ENCODE data around the gene OLFM3.

Gene OLFM3

DNA sequence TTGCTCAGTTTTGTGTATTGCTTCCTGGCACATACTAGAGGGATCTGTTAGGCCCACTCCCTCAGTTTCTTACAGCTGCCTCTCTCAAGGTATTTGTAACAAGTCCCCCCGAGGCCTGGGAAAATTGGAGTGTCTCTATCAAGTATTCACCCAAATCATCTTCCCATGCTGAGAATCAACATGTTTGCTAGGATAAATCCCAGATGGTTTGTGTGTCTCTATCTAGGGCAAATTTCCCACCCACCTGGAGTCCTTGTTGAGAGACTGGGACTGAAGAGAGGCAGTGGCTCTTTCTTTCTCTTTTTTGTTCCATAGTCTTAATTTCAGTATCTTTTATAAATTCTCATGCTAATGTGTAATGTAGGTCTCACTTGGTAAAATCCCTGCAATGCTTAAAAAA, 58.0 kb downstream of the OLFM3 start:
- no peak for DNase-seq (ENCODE audit: low read depth)
- TF ChIP-seq, protein P1, sequence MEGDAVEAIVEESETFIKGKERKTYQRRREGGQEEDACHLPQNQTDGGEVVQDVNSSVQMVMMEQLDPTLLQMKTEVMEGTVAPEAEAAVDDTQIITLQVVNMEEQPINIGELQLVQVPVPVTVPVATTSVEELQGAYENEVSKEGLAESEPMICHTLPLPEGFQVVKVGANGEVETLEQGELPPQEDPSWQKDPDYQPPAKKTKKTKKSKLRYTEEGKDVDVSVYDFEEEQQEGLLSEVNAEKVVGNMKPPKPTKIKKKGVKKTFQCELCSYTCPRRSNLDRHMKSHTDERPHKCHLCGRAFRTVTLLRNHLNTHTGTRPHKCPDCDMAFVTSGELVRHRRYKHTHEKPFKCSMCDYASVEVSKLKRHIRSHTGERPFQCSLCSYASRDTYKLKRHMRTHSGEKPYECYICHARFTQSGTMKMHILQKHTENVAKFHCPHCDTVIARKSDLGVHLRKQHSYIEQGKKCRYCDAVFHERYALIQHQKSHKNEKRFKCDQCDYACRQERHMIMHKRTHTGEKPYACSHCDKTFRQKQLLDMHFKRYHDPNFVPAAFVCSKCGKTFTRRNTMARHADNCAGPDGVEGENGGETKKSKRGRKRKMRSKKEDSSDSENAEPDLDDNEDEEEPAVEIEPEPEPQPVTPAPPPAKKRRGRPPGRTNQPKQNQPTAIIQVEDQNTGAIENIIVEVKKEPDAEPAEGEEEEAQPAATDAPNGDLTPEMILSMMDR (conservative IDR thresholded peaks at IDR 0.05; ENCODE audit: control insufficient read depth, insufficient read depth, low read depth, low read length): no peak
- no peak overlapping the region for H3K4me3 ChIP-seq (ENCODE audit: control insufficient read depth, low read depth, low read length)

- no peak overlapping the region for H3K4me3 ChIP-seq (ENCODE audit: control insufficient read depth, low read depth, low read length)
- TF ChIP-seq, protein P1 (conservative IDR thresholded peaks at IDR 0.05; ENCODE audit: control insufficient read depth, insufficient read depth, low read depth, low read length): no peak
- DNase-seq (ENCODE audit: low read depth): no peak
Measured at GRCh38 chr1:101929343-101929742, 67.4 kb downstream of the OLFM3 start.

DNA sequence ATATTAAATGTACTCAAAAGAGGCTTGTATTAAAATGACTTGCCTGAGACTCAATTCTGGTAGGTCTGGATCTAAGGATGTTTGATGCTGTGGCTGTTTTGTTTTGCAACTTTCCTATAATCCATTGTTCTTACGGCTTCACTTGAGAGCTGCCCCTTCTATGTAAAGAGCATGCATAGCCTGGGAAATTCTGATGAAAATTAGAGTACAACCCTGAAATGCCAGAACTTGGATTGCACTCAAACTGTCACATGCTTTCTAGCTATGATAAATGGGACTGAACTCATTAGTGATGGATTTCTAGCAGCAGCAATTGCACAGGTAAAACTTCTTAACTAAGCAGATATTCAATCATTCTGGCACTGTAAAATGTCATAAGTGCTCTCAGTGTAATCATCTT, 67.9 kb downstream of the OLFM3 start:
- no peak for DNase-seq (ENCODE audit: low read depth)
- TF ChIP-seq, protein P1 (conservative IDR thresholded peaks at IDR 0.05; ENCODE audit: control insufficient read depth, insufficient read depth, low read depth, low read length): no peak
- H3K4me3 ChIP-seq (ENCODE audit: control insufficient read depth, low read depth, low read length): no peak overlapping the region

GRCh38 chr1:101924700-101925099, 72.0 kb downstream of the OLFM3 start:
- TF ChIP-seq, protein P1 (conservative IDR thresholded peaks at IDR 0.05; ENCODE audit: control insufficient read depth, insufficient read depth, low read depth, low read length): no peak
- no peak for DNase-seq (ENCODE audit: low read depth)
- H3K4me3 ChIP-seq (ENCODE audit: control insufficient read depth, low read depth, low read length): no peak overlapping the region

DNA sequence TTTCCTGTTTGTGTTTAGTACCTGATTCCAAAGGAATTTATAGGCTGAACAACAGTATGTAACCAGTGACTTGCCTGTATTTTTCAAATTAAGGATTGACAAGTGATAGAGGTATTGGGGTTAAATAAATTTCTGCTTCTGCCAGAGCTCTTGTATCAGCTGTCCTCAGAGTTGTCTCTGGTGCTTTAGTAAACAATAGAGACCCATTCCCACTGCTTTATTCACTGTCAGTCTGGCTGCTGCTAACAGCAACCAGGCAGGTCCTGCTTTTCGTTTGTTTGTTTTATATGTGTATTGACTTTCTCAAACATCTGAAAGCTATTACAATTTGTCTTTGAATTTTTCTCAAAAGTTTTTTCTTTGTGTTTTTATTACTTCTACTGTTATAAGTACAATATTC, 76.1 kb downstream of the OLFM3 start:
- TF ChIP-seq, protein P1 (conservative IDR thresholded peaks at IDR 0.05; ENCODE audit: control insufficient read depth, insufficient read depth, low read depth, low read length): no peak
- DNase-seq (ENCODE audit: low read depth): no peak
- no peak overlapping the region for H3K4me3 ChIP-seq (ENCODE audit: control insufficient read depth, low read depth, low read length)

DNA sequence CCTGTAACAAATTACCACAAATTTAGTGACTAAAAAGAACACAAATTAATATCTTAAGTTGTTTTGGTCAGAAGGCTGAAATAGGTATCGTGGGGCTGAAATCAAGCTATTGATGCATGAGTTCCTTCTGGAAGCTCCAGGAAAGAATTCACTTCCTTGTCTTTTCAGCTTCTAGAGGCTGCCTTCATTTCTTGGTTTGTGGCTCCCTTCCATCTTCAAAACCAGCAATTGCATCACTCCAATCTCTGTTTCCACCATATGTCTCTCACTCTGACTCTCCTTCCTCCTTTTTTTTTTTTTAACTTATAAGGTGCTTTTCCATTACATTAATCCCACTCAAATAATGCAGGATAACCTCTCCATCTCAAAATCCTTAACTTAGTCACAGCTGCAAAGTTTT, 78.4 kb downstream of the OLFM3 start:
- TF ChIP-seq, protein P1 (conservative IDR thresholded peaks at IDR 0.05; ENCODE audit: control insufficient read depth, insufficient read depth, low read depth, low read length): no peak
- H3K4me3 ChIP-seq (ENCODE audit: control insufficient read depth, low read depth, low read length): no peak overlapping the region
- DNase-seq (ENCODE audit: low read depth): peak; percentile 0

DNA sequence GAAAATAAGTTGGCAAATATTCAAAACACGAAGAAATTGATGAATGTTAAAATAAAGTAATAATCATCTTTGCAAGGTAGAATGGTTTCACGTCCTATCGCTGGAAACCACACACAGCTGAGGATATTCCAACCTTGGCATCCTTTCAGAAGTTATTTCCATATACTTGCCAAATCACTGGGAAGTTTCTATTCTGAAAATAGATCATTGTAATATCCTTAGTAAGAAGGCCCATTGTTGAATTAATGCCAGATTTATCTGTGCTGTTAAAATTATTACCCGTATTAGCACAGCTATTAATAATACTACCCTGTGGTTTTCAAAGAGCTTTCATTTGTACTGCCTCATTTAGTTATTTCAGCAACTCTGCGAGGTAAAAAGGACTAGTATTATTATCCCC, 81.1 kb downstream of the OLFM3 start:
- TF ChIP-seq, protein P1 (conservative IDR thresholded peaks at IDR 0.05; ENCODE audit: control insufficient read depth, insufficient read depth, low read depth, low read length): no peak
- DNase-seq (ENCODE audit: low read depth): no peak
- H3K4me3 ChIP-seq (ENCODE audit: control insufficient read depth, low read depth, low read length): no peak overlapping the region
